Endodermal cell (in vitro differentiated cells): ENCODE measurements around the gene AQP4. TPM values are rescaled to one million over a fixed set of nuclear protein-coding genes. Genes with fewer than 3 reads are reported as not detected.

ENCODE experiments used
- DNase-seq: peaks from one replicate; pipeline ENCODE4 v3.0.0-alpha.2; 2017
- H3K27ac ChIP-seq: 2 replicates; pipeline ENCODE4 v1.5.1; 2013; ENCODE audit warnings: mild to moderate bottlenecking, low read depth, low read length, moderate library complexity
- H3K27me3 ChIP-seq: 2 replicates; pipeline ENCODE4 v1.6.1; 2013; ENCODE audit warnings: mild to moderate bottlenecking, low read length, moderate library complexity; ENCODE audit not compliant: insufficient read depth, control insufficient read depth, poor library complexity, severe bottlenecking
- H3K36me3 ChIP-seq: 2 replicates; pipeline ENCODE4 v1.7.0; 2013; ENCODE audit warnings: mild to moderate bottlenecking, low read length, moderate library complexity; ENCODE audit not compliant: control insufficient read depth, insufficient read depth
- H3K4me1 ChIP-seq: one replicate; pipeline ENCODE4 v1.7.0; 2013; ENCODE audit warnings: low read length; ENCODE audit not compliant: control insufficient read depth, insufficient read depth
- H3K4me3 ChIP-seq: 2 replicates; pipeline ENCODE4 v1.5.1; 2013; ENCODE audit warnings: mild to moderate bottlenecking, low read length, moderate library complexity
- H3K9ac ChIP-seq: 2 replicates; pipeline ENCODE4 v1.6.1; 2013; ENCODE audit warnings: mild to moderate bottlenecking, low read length, moderate library complexity; ENCODE audit not compliant: poor library complexity, severe bottlenecking; ENCODE audit errors: extremely low read depth
- H3K9me3 ChIP-seq: 2 replicates; pipeline ENCODE4 v1.6.1; 2013; ENCODE audit warnings: mild to moderate bottlenecking, low read length, moderate library complexity; ENCODE audit not compliant: control insufficient read depth
- H3K27ac Mint-ChIP-seq: 2 replicates; pipeline ENCODE4 v1.8.0; 2020; ENCODE audit warnings: mixed read lengths
- H3K27me3 Mint-ChIP-seq: 2 replicates; pipeline ENCODE4 v1.8.0; 2021; ENCODE audit warnings: mild to moderate bottlenecking, mixed read lengths; ENCODE audit not compliant: insufficient read depth
- H3K36me3 Mint-ChIP-seq: 2 replicates; pipeline ENCODE4 v1.8.0; 2020; ENCODE audit warnings: low read depth, mixed read lengths
- H3K4me1 Mint-ChIP-seq: 2 replicates; pipeline ENCODE4 v1.8.0; 2020; ENCODE audit warnings: mixed read lengths
- H3K4me3 Mint-ChIP-seq: 2 replicates; pipeline ENCODE4 v1.8.0; 2020; ENCODE audit warnings: mild to moderate bottlenecking, moderate library complexity, mixed read lengths
- H3K9me3 Mint-ChIP-seq: 2 replicates; pipeline ENCODE4 v1.8.0; 2020; ENCODE audit warnings: mild to moderate bottlenecking, mixed read lengths
- WGBS, 2 experiments: methylation state at CpG; one replicate each; pipeline versions ENCODE4 v1.1.5 to v1.1.7; 2013; ENCODE audit warnings: missing lambda C conversion rate in 2 of 2, mixed read lengths in 1 of 2; ENCODE audit not compliant: insufficient coverage in 1 of 2, insufficient read length in 1 of 2; 5-methylcytosine and 5-hydroxymethylcytosine counted together
- total RNA-seq, 2 donors: library from RNA; stranded (reverse); fragmentation: NEBNext Ultra II Directional in 1 of 2; extraction: Animal tissue kit (Norgen Biotek cat#: 25700) in 1 of 2; gene quantifications; 2 replicates in 1 of 2; 3 replicates in 1 of 2; pipeline ENCODE4 v1.2.1, GENCODE V29; 2021
- TF ChIP-seq, protein P1 (sequence below): fragments of 200-600 bp; sonication (generic); conservative IDR thresholded peaks from 2 replicates; pipeline ENCODE4 v1.5.0; 2021; ENCODE audit warnings: antibody characterized with exemption, mild to moderate bottlenecking

The AQP4 gene
- total RNA-seq, 2 donors from 2014 or later = 2.1 to 10.2 TPM

DNA sequence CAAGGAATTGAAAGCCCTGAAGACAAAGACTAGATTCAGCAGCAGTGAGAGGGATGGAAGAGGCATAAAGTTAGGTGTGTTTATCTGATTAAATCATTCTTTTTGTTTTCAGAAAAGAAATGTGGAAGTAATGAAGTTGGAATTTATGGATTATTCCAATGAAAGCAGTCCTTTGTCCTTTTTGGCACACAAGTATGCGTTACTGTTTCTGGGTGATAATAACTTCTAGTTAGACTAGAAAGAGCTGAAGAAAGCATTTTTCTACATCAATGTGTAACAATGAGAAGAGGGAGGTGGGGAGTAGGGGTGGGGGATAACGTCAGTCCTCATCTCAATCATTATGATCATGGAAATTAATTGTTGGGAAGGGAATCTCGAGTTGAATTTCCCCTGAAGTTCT lies 53.0 kb downstream of the AQP4 start:
- H3K36me3 ChIP-seq = no peaks in the 10 kb centered on the region
- Mint-ChIP-seq H3K9me3 (no peaks in the 10 kb centered on the region), H3K27ac (no peak overlapping the region), H3K36me3 (no peaks in the 10 kb centered on the region), H3K4me1 (peaks cover 11% of the 10 kb centered on the region), H3K27me3 (peaks cover 4% of the 10 kb centered on the region), H3K4me3 (no peak overlapping the region)
- no peak overlapping the region for H3K27ac ChIP-seq
- H3K4me3 ChIP-seq = no peak overlapping the region
- TF ChIP-seq, protein P1, sequence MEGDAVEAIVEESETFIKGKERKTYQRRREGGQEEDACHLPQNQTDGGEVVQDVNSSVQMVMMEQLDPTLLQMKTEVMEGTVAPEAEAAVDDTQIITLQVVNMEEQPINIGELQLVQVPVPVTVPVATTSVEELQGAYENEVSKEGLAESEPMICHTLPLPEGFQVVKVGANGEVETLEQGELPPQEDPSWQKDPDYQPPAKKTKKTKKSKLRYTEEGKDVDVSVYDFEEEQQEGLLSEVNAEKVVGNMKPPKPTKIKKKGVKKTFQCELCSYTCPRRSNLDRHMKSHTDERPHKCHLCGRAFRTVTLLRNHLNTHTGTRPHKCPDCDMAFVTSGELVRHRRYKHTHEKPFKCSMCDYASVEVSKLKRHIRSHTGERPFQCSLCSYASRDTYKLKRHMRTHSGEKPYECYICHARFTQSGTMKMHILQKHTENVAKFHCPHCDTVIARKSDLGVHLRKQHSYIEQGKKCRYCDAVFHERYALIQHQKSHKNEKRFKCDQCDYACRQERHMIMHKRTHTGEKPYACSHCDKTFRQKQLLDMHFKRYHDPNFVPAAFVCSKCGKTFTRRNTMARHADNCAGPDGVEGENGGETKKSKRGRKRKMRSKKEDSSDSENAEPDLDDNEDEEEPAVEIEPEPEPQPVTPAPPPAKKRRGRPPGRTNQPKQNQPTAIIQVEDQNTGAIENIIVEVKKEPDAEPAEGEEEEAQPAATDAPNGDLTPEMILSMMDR = no peak
- no peaks in the 10 kb centered on the region for H3K27me3 ChIP-seq
- WGBS, 2 experiments = 88 to 94% methylated on average over 2 of the region's 3 CpGs
- H3K9me3 ChIP-seq = peaks cover 8% of the 10 kb centered on the region
- no peaks in the 10 kb centered on the region for H3K4me1 ChIP-seq
- DNase-seq = no peak
- no peak overlapping the region for H3K9ac ChIP-seq

DNA sequence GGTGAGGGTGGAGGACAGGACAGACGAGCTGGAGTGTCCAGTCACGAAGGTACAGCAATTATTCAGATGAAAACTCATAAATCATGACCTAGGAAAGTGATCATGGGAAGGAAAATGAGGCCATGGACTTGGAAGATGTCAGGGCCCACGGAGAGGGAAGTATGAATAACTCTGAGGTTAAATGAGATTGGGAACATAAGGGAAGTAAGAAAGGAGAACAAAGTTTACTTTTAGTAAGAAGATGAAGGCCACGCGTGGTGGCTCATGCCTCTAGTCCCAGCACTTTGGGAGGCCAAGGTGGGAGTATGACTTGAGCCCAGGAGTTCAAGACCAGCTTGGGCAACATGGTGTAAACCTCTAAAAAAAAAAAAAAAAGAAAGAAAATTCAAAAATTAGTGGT lies 56.2 kb downstream of the AQP4 start:
- Mint-ChIP-seq H3K4me3 (no peak overlapping the region), H3K27ac (no peak overlapping the region), H3K27me3 (peaks cover 8% of the 10 kb centered on the region), H3K4me1 (peaks cover 3% of the 10 kb centered on the region), H3K36me3 (no peaks in the 10 kb centered on the region), H3K9me3 (no peaks in the 10 kb centered on the region)
- no peak overlapping the region for H3K9ac ChIP-seq
- no peaks in the 10 kb centered on the region for H3K9me3 ChIP-seq
- H3K27me3 ChIP-seq = no peaks in the 10 kb centered on the region
- no peaks in the 10 kb centered on the region for H3K36me3 ChIP-seq
- DNase-seq = no peak
- WGBS, 2 experiments = 94 to 96% methylated on average over 5 of the region's 5 CpGs
- H3K4me1 ChIP-seq = no peaks in the 10 kb centered on the region
- TF ChIP-seq, protein P1 = no peak
- H3K4me3 ChIP-seq = no peak overlapping the region
- no peak overlapping the region for H3K27ac ChIP-seq

GRCh38 chr18:26806224-26806623 lies 59.3 kb downstream of the AQP4 start:
- Histone ChIP-seq H3K9ac (no peak overlapping the region), H3K27me3 (no peaks in the 10 kb centered on the region), H3K4me1 (no peaks in the 10 kb centered on the region), H3K27ac (no peak overlapping the region), H3K36me3 (no peaks in the 10 kb centered on the region), H3K4me3 (no peak overlapping the region), H3K9me3 (no peaks in the 10 kb centered on the region)
- TF ChIP-seq, protein P1 = no peak
- Mint-ChIP-seq H3K27me3 (peaks cover 8% of the 10 kb centered on the region), H3K9me3 (no peaks in the 10 kb centered on the region), H3K4me1 (peaks cover 5% of the 10 kb centered on the region), H3K36me3 (no peaks in the 10 kb centered on the region), H3K27ac (no peak overlapping the region), H3K4me3 (no peak overlapping the region)
- 93% methylated on average over 1 of the region's 1 CpG; no CpG with 5 or more reads in 1 of the 2 experiments for WGBS, 2 experiments
- DNase-seq = no peak
